Effector memory CD4-positive, alpha-beta T cell (primary cell): Measurements from ENCODE around the gene GBX2.

Source experiments
- DNase-seq, 3 donors: peaks; one replicate each; pipeline ENCODE4 v3.0.0-alpha.2; 2020
- H3K27ac ChIP-seq: 2 replicates; pipeline ENCODE4 v1.7.0; 2013; ENCODE audit warnings: mild to moderate bottlenecking, low read length, moderate library complexity; ENCODE audit not compliant: insufficient read depth, poor library complexity, severe bottlenecking
- H3K27me3 ChIP-seq: replicated peaks from 2 replicates; pipeline ENCODE4 v1.7.0; 2013; ENCODE audit warnings: mild to moderate bottlenecking, low read length; ENCODE audit not compliant: insufficient read depth, control insufficient read depth, poor library complexity, severe bottlenecking
- H3K36me3 ChIP-seq: 2 replicates; pipeline ENCODE4 v1.7.0; 2013; ENCODE audit warnings: mild to moderate bottlenecking, low read length, moderate library complexity; ENCODE audit not compliant: control insufficient read depth, insufficient read depth
- H3K4me1 ChIP-seq: 2 replicates; pipeline ENCODE4 v1.7.0; 2013; ENCODE audit warnings: low read length, mild to moderate bottlenecking; ENCODE audit not compliant: control insufficient read depth, insufficient read depth, poor library complexity, severe bottlenecking
- H3K4me3 ChIP-seq: 2 replicates; pipeline ENCODE4 v1.7.0; 2013; ENCODE audit warnings: low read length, low read depth, mild to moderate bottlenecking; ENCODE audit not compliant: insufficient read depth, poor library complexity, severe bottlenecking
- H3K9me3 ChIP-seq: 2 replicates; pipeline ENCODE4 v1.7.0; 2013; ENCODE audit warnings: mild to moderate bottlenecking, low read length, moderate library complexity; ENCODE audit not compliant: control insufficient read depth

GBX2 gene

GRCh38 chr2:236169151-236169721, 1.1 kb upstream of the GBX2 start:
- H3K4me3 ChIP-seq: no peak overlapping the region
- H3K9me3 ChIP-seq: no peaks in the 10 kb centered on the region
- H3K36me3 ChIP-seq: no peaks in the 10 kb centered on the region
- H3K27ac ChIP-seq: no peak overlapping the region
- peaks cover 62% of the 10 kb centered on the region for H3K27me3 ChIP-seq
- no peaks in the 10 kb centered on the region for H3K4me1 ChIP-seq
- DNase-seq: no peak

DNA sequence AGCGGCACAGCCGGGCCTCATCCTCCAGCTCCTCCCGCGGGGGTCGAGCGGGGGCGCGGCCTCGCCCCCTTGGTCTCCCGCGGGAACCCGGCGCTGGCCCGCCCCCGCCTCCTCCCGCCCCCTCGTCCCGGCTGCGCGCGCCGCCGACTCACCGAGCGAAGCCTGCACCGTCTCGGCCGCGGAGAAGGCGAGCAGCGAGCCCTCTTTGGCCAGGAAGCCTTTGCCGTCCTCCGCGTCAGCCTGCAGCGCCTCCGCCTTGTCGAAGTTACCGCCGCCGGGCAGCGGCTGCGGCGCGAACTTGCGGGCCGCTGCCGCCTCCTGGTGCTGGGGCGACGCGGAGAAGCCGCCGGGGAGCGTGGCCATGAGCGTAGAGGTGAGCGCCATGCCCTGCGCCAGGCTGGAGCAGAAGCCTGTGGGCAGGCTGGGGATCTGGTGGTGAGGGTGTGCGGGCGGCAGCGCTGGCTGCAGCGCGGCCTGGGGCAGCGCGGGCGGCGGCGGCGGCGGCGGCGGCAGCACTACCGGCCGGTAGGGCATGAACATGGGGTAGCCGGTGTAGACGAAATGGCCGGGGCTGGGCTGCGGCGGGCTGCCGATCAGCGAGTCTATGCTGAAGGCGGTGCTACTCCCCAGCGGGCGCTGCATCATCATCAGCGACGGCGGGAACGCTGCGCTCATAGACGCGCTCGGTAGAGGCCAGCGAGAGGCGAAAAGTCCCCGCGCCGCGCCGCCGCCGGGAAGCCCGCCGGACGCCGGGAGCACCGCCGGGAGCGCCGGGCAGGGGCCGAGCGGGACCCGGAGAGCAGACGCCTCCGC, 683 bp downstream of the GBX2 start:
- H3K27me3 ChIP-seq: peaks cover 61% of the 10 kb centered on the region
- no peak overlapping the region for H3K4me3 ChIP-seq
- H3K4me1 ChIP-seq: peaks cover 3% of the 10 kb centered on the region
- no peak overlapping the region for H3K27ac ChIP-seq
- DNase-seq: no peak
- H3K9me3 ChIP-seq: no peaks in the 10 kb centered on the region
- no peaks in the 10 kb centered on the region for H3K36me3 ChIP-seq

GRCh38 chr2:236166796-236167296, 1.3 kb downstream of the GBX2 start:
- Histone ChIP-seq H3K4me3 (no peak overlapping the region), H3K9me3 (no peaks in the 10 kb centered on the region), H3K36me3 (no peaks in the 10 kb centered on the region), H3K4me1 (peaks cover 3% of the 10 kb centered on the region), H3K27ac (no peak overlapping the region), H3K27me3 (peaks cover 55% of the 10 kb centered on the region)
- no peak for DNase-seq

DNA sequence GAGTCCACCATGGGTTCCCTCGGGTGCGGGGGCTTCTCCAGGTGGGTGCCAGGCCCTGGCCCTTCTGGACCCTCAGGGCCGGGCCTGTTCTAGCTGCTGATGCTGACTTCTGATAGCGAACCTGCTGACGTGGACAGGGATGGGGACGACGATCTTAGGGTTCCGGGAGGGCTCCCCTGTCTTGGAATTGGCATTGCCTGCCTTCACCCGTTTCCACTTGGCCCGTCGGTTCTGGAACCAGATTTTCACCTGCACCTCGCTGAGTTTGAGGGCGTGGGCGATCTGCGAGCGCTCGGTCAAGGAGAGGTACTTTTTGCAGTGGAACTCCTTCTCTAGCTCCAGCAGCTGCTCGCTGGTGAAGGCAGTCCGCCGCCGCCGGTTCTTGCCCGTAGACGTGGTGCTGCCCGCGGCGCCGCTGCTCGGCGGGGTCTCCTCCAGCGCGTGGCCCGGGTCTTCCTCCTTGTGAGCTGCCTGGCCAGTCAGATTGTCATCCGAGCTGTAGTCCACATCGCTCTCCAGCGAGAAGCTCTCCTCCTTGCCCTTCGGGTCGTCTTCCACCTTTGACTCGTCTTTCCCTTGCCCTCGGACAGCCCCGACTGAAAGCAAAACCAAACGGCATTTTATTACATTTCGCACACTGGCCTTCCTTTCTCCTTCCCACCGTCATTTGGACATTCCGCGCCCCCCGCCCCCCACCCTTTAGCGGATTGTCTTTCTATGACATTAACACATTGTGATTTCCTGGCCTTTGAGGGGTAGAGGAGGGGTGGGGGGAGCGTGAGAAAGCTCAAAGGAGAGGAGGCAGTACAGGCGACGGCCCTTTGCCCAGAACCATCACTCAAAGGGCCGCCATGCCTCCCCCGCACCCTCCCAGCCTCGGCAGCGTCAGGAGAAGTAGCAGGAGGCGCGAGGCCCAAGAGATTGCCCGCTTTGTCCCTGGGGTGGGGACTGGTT, 2.1 kb downstream of the GBX2 start:
- Histone ChIP-seq H3K27me3 (peaks cover 49% of the 10 kb centered on the region), H3K4me1 (peaks cover 3% of the 10 kb centered on the region), H3K9me3 (no peaks in the 10 kb centered on the region), H3K4me3 (no peak overlapping the region), H3K36me3 (no peaks in the 10 kb centered on the region), H3K27ac (no peak overlapping the region)
- no peak for DNase-seq

- Histone ChIP-seq H3K4me1 (peaks cover 3% of the 10 kb centered on the region), H3K36me3 (no peaks in the 10 kb centered on the region), H3K27me3 (peaks cover 49% of the 10 kb centered on the region), H3K9me3 (no peaks in the 10 kb centered on the region), H3K27ac (no peak overlapping the region), H3K4me3 (no peak overlapping the region)
- no peak for DNase-seq
Measured at GRCh38 chr2:236164925-236165841, 3.0 kb downstream of the GBX2 start.

- Histone ChIP-seq H3K4me3 (no peak overlapping the region), H3K27ac (no peak overlapping the region), H3K27me3 (peaks cover 49% of the 10 kb centered on the region), H3K36me3 (no peaks in the 10 kb centered on the region), H3K9me3 (no peaks in the 10 kb centered on the region), H3K4me1 (peaks cover 3% of the 10 kb centered on the region)
- no peak for DNase-seq
Measured at GRCh38 chr2:236164201-236164924, 3.8 kb downstream of the GBX2 start.

GRCh38 chr2:236163471-236164200, 4.5 kb downstream of the GBX2 start:
- Histone ChIP-seq H3K4me3 (no peak overlapping the region), H3K27me3 (peaks cover 45% of the 10 kb centered on the region)
- DNase-seq: no peak

DNA sequence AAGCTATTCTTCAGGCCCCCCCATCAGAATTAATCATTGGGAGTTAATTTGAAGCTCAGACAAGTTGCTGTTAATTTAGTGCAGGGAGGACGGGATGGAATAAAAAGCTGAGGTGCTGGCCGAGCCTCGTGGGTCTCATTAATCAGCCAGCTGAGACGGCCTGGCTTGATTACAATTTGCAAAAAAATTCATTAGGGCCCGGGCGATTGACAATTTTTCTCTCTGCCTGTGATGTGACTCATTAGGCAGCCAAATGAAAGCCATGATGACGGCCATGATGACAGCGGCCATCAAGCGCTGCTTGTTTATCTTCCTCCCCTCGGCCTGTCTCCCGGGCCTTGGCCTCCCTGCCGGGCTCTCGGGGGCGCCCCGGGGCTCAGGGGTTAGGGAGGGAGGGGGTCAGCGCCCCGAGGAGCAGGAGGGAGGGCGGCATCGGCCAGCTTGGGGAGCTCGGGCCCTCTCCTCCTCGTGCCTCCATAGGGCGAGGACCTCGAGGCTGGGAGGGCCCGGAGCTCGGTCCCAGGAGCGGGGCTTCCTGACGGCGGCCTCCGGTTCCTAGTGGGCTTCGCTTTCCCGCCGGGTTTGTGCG, 5.2 kb downstream of the GBX2 start:
- Histone ChIP-seq H3K27me3 (peaks cover 39% of the 10 kb centered on the region), H3K4me3 (no peak overlapping the region), H3K9me3 (no peaks in the 10 kb centered on the region), H3K36me3 (no peaks in the 10 kb centered on the region), H3K27ac (no peak overlapping the region), H3K4me1 (peaks cover 3% of the 10 kb centered on the region)
- DNase-seq: no peak

More at GRCh38 chr2:236163471-236164200, 4.5 kb downstream of the GBX2 start:
- no peaks in the 10 kb centered on the region for H3K9me3 ChIP-seq
- H3K27ac ChIP-seq: no peak overlapping the region
- H3K36me3 ChIP-seq: no peaks in the 10 kb centered on the region
- H3K4me1 ChIP-seq: peaks cover 3% of the 10 kb centered on the region
